Fibroblast of lung (primary cell): ENCODE measurements around the gene NEU2. TPM values are rescaled to one million over a fixed set of nuclear protein-coding genes. Genes with fewer than 3 reads are reported as not detected.

Experiments used
- DNase-seq, 2 donors: peaks; one replicate each; pipeline versions ENCODE4 v3.0.0 to v3.0.0-alpha.2; 2010; ENCODE audit warnings: low read depth in 2 of 2
- H2AFZ ChIP-seq: 2 replicates; pipeline ENCODE4 v1.5.1; 2012; ENCODE audit warnings: low read length, control low read depth, inconsistent platforms
- H3K27ac ChIP-seq: 2 replicates; pipeline ENCODE4 v1.5.1; 2011; ENCODE audit warnings: low read length, control low read depth; ENCODE audit not compliant: insufficient read depth
- H3K27me3 ChIP-seq: 2 replicates; pipeline ENCODE4 v1.5.1; 2011; ENCODE audit warnings: mild to moderate bottlenecking, low read length; ENCODE audit not compliant: control insufficient read depth, insufficient read depth
- H3K36me3 ChIP-seq: 2 replicates; pipeline ENCODE4 v1.5.1; 2011; ENCODE audit warnings: low read length; ENCODE audit not compliant: control insufficient read depth, insufficient read depth
- H3K4me1 ChIP-seq: 2 replicates; pipeline ENCODE4 v1.5.1; 2011; ENCODE audit warnings: low read length; ENCODE audit not compliant: control insufficient read depth, insufficient read depth; ENCODE audit errors: extremely low read depth
- H3K4me2 ChIP-seq: 2 replicates; pipeline ENCODE4 v1.5.1; 2011; ENCODE audit warnings: low read length, control low read depth; ENCODE audit not compliant: insufficient read depth; ENCODE audit errors: extremely low read depth
- H3K4me3 ChIP-seq, 4 experiments: fragments of 200-600 bp in 1 of 4; sonication (generic) in 1 of 4; replicated peaks in 1 of 4; 2 replicates each; pipeline ENCODE4 v1.5.1; 2011 to 2016; ENCODE audit warnings: low read length in 4 of 4, low read depth in 3 of 4, mild to moderate bottlenecking in 3 of 4, control low read depth in 2 of 4, inconsistent platforms in 1 of 4, mixed read lengths in 1 of 4; ENCODE audit not compliant: insufficient read depth in 1 of 4; ENCODE audit errors: control extremely low read depth in 1 of 4
- H3K79me2 ChIP-seq: 2 replicates; pipeline ENCODE4 v1.5.1; 2012; ENCODE audit warnings: mild to moderate bottlenecking, low read length, inconsistent platforms; ENCODE audit not compliant: control insufficient read depth, insufficient read depth
- H3K9ac ChIP-seq: 2 replicates; pipeline ENCODE4 v1.5.1; 2011; ENCODE audit warnings: mild to moderate bottlenecking, low read length, control low read depth; ENCODE audit not compliant: insufficient read depth
- H3K9me3 ChIP-seq: 2 replicates; pipeline ENCODE4 v1.5.1; 2012; ENCODE audit warnings: low read depth, low read length; ENCODE audit not compliant: control insufficient read depth, insufficient read depth
- H4K20me1 ChIP-seq: 2 replicates; pipeline ENCODE4 v1.5.1; 2011; ENCODE audit warnings: low read length; ENCODE audit not compliant: control insufficient read depth, insufficient read depth; ENCODE audit errors: extremely low read depth
- CTCF ChIP-seq, 2 donors: IDR thresholded peaks in 1 of 2; conservative IDR thresholded peaks in 1 of 2; 1 replicate in 1 of 2; 2 replicates in 1 of 2; pipeline ENCODE4 v1.5.1; 2011 to 2012; ENCODE audit warnings: low read length in 2 of 2, control low read depth in 1 of 2, inconsistent platforms in 1 of 2, low read depth in 1 of 2, mild to moderate bottlenecking in 1 of 2
- EZH2 ChIP-seq: IDR thresholded peaks from 2 replicates; pipeline ENCODE4 v1.5.1; 2012; ENCODE audit warnings: low read length, control low read depth, mild to moderate bottlenecking; ENCODE audit errors: missing control alignments
- polyA plus RNA-seq, 2 donors: library from polyadenylated mRNA; depleted of rRNA in 1 of 2; stranded (reverse) in 1 of 2; unstranded in 1 of 2; fragments of >200 nt; gene quantifications; 2 replicates each; pipeline ENCODE4 v1.2.1, GENCODE V29; 2011 to 2012; ENCODE audit warnings: missing spikeins in 1 of 2
- total RNA-seq: library from RNA; depleted of rRNA; stranded (reverse); fragments of >200 nt; gene quantifications from 2 replicates; pipeline ENCODE4 v1.2.1, GENCODE V29; 2014

Gene NEU2
- total and polyA plus RNA-seq, 2 donors (not counting 1 experiment from before 2014, with no cell fraction given), result not detected

- Histone ChIP-seq H3K4me1 (no peaks in the 10 kb centered on the region), H3K4me2 (no peak overlapping the region), H3K9me3 (no peaks in the 10 kb centered on the region), H3K4me3 (no peak overlapping the region), H4K20me1 (no peaks in the 10 kb centered on the region), H3K79me2 (no peaks in the 10 kb centered on the region), H3K36me3 (no peaks in the 10 kb centered on the region), H3K27ac (no peak overlapping the region), H2AFZ (no peak overlapping the region), H3K9ac (no peak overlapping the region), H3K27me3 (no peaks in the 10 kb centered on the region)
- no peak for DNase-seq
- TF ChIP-seq EZH2 (no peak), CTCF (conservative IDR thresholded peaks at IDR 0.05 in 1 of 2, IDR thresholded peaks at IDR 0.05 in 1 of 2; ENCODE audit: low read depth in 1 of 2, low read length in 2 of 2) (no peak)
Observed at GRCh38 chr2:233062946-233063268, 30.4 kb downstream of the NEU2 start.

- Histone ChIP-seq H3K9ac (no peak overlapping the region), H3K4me2 (no peak overlapping the region), H3K27me3 (no peaks in the 10 kb centered on the region), H3K36me3 (no peaks in the 10 kb centered on the region), H3K4me3 (no peak overlapping the region), H3K79me2 (no peaks in the 10 kb centered on the region), H4K20me1 (no peaks in the 10 kb centered on the region), H3K9me3 (no peaks in the 10 kb centered on the region), H3K4me1 (no peaks in the 10 kb centered on the region), H2AFZ (no peak overlapping the region), H3K27ac (no peak overlapping the region)
- DNase-seq, result no peak
- TF ChIP-seq CTCF (conservative IDR thresholded peaks at IDR 0.05 in 1 of 2, IDR thresholded peaks at IDR 0.05 in 1 of 2; ENCODE audit: low read depth in 1 of 2, low read length in 2 of 2), result no peak
- TF ChIP-seq EZH2, result no peak
Observed at GRCh38 chr2:233063269-233063975, 30.9 kb downstream of the NEU2 start.

- Histone ChIP-seq H3K79me2 (no peaks in the 10 kb centered on the region), H3K4me1 (no peaks in the 10 kb centered on the region), H3K9me3 (no peaks in the 10 kb centered on the region), H2AFZ (no peak overlapping the region), H3K36me3 (no peaks in the 10 kb centered on the region), H3K27me3 (no peaks in the 10 kb centered on the region), H4K20me1 (no peaks in the 10 kb centered on the region), H3K9ac (no peak overlapping the region), H3K4me2 (no peak overlapping the region), H3K27ac (no peak overlapping the region), H3K4me3 (no peak overlapping the region)
- no peak for DNase-seq
- TF ChIP-seq EZH2 (no peak), CTCF (conservative IDR thresholded peaks at IDR 0.05 in 1 of 2, IDR thresholded peaks at IDR 0.05 in 1 of 2; ENCODE audit: low read depth in 1 of 2, low read length in 2 of 2) (no peak)
Observed at GRCh38 chr2:233063976-233064411, 31.5 kb downstream of the NEU2 start.
